Muscle of arm (tissue), 12 donors: ENCODE measurements around the gene HCN3. TPM values are rescaled to one million over a fixed set of nuclear protein-coding genes. Genes with fewer than 3 reads are reported as not detected.
A peak's percentile ranks its signal among the peaks of the same experiment; 100 is the strongest.
"Not testable (repeated sequence)": the region's sequence is repeated elsewhere in the genome, so short reads cannot be mapped to it uniquely, and the experiment has no call there.

Experiments used
- DNase-seq: peaks from one replicate; pipeline ENCODE4 v3.0.0-alpha.2; 2013
- polyA plus RNA-seq, 12 donors: library from polyadenylated mRNA; unstranded; fragments of 120-200 nt; gene quantifications; one replicate each; pipeline ENCODE4 v1.2.1, GENCODE V29; 2013; ENCODE audit not compliant: insufficient read length in 12 of 12

HCN3 gene
- polyA plus RNA-seq, 12 donors: 3.7 to 8.6 (median 4.6) TPM; not detected in 1

DNA sequence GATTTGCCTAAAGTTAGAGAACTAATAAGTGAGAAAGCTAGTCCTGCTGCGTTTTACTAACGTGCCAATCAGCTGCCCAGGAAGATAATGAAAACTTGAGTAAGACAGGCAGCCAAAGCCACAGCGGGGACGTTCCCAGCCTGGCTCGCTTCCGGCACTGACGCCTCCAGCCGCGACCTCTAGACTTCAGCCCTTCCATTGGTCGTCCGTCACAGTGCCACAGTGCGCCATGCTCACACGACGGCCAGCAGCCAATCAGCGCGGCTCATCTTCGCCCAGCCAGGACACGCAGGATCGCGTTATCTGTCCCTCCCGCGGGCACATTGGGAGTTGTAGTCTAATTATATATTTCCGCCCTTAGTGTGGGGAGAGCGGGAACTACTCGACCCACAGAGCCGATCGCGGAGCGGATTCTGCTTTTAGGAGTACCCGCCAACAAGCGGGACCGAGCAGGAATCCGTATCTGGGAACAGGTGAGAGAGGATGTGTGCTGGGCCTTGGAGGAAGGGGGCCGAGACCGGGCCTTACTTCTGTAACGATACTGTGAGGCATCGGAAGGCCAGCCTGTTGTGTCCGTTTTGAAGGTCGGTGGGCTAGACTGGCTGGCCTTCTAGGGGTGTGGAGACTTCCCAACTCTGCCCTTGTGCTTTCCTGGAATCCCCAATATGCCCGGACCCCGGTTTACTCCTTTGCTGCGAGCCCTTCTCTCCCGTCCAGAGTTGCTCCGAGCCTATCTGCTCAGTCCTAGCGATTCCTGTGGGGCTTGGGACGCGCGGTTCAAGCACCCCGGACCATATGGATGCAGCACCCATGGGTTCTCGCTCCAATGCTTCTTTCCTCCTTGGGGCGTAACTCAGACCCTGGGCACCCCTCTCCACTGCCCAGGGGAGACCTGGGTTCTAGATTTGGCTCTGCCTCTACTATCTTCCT, 31.5 kb downstream of the HCN3 start, which contains the start of gene FDPS:
TSS of gene FDPS (plus strand) at position 374 of the 930 bp plus-strand sequence. CDS start 924 bp downstream, outside the sequence.
- peak; percentile 99 for DNase-seq

DNA sequence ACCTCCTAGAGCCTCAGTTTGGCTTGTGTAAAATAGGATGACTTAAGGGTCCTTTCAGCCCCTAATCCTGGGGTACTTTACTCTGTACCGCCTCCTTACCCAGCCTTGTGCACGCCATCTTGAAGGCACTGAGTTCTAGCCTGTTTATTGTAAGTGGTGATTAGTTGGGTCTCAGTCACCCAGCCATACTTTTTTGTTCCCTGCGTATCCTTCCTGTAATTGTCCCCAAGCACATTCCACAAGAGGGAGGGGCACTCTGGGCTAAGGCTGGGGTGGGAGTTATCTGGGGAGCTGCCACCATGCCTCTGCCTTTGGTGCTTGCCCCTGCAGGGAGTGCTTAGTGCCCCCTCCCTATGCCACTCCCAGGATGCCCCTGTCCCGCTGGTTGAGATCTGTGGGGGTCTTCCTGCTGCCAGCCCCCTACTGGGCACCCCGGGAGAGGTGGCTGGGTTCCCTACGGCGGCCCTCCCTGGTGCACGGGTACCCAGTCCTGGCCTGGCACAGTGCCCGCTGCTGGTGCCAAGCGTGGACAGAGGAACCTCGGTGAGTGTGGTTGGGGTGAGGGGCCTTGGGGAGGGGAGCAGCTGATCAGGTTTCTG, 32.3 kb downstream of the HCN3 start:
- DNase-seq: no peak

DNA sequence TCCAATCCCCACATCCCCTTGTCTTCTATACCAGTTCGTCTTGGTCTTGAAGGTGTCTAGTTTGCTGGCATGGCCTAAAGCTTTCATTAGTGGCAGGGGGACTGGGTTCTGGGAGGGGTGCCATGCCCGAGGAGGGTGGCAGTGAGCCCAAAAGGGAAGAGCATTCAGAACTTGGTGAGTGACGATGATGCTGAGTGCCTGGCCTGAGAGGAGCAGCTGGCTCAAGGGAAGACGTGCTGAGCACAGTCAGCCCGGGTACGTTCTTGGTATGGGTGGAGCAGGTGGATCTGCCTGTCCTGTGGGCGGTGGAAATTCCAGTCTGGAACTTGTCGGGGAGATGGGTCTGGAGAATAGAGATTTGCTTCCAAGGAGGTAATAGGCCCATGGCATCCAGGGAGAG, 36.0 kb downstream of the HCN3 start:
- no peak for DNase-seq

DNA sequence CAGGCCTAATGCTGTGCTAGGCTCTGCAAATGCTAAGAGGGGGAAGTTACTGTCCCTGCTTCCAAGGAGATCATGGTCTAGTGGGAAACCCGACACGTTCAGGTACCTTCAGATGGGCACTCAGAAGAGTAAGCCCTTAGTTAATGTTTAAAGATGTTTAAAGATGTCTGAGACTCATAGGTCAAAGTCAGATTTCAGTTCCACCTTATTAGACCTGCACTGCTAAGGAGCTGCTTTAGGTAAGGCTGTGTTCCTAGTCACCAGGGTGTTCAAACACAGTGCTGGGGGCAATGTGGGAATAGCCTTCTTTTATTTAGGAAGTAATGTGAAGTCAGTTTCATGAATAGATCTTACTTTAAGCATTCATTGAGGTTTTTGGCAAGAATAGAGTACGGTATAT, 39.7 kb downstream of the HCN3 start:
- DNase-seq: no peak

DNA sequence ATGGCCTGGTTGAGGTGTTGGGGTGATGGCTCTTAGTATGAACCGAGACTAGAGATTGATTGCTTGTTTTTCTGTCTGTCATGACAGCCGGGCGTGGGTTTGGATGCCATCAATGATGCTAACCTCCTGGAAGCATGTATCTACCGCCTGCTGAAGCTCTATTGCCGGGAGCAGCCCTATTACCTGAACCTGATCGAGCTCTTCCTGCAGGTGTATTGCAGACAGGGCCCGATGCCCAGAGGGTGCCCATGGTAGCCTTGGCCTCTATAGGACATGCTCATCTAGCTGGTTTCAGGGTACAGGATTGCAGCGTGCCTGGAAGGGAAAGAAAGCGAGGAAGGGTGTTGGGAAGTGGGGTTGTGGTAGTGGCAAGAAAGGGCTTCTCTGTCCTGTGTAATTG, 40.8 kb downstream of the HCN3 start:
- no peak for DNase-seq

DNA sequence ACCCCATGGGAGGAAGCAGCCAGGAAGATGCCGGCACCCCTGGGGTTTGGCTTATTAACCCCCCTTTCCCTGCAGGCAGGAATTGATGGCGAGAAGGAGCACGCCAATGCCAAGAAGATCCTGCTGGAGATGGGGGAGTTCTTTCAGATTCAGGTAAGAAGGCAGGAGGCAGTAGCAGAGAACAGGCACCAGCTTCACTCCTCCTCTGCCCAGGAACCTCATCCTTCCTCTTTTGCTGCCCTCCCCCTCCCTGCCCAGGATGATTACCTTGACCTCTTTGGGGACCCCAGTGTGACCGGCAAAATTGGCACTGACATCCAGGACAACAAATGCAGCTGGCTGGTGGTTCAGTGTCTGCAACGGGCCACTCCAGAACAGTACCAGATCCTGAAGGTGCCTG, 42.3 kb downstream of the HCN3 start:
- no peak for DNase-seq

DNA sequence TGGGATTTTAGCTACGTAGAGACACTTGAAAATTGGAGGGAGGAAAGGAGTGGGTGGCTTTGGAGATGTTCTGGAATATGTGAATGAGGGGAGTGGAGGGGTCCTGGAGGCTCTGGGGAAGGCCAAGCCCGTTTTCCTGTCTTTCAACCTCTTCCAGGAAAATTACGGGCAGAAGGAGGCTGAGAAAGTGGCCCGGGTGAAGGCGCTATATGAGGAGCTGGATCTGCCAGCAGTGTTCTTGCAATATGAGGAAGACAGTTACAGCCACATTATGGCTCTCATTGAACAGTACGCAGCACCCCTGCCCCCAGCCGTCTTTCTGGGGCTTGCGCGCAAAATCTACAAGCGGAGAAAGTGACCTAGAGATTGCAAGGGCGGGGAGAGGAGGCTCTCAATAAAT, 43.0 kb downstream of the HCN3 start:
- DNase-seq: no peak

DNA sequence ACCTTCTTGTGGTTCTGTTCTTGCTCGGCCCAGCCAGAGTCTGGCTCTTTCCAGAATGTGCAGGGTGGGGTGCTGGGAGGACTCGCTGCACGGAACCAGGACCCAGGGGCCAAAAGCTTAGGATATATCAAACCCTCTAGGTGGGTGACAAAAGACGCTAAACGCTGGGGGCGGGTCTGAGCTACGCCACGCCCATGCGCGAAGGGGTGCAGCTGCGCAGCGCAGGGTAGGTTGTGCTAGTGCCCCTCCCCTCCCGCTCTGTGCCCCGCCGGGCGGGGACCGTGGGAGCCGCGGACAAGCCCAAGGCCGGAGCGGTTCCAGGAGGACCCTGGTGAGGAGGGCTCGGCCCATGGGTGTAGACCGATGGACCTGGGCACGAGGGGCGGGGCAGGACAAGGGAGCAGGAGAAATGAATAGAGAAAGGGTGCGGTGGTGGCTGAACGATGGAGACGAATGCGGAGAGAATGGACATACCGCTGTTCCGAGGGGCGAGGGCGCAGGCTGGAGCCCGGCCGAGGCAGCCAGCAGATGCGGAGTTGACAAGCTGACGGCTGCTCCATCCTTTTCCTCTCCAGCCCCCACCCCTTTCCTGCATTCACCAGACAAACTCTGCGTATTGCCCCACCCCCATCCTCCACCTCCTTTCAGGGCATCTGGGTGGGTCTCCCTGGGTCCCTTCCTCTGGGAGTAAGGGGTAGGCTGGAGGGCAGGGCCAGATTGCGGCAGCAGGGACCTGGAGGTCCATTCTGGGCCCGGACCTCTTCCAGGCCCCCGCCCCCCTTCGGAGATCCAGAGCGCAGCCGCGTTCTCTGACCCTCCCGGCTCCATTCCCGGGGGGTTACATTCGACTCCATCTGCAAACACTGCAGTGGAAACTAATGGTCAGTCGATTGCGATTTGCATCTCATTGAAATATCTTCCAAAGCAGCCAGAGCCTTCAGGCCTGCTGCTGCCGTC, 43.7 kb downstream of the HCN3 start, which contains the start of gene RUSC1:
TSS of gene RUSC1 (plus strand) at position 234 of the 957 bp plus-strand sequence. CDS start 880 bp downstream, outside the sequence.
- peak; percentile 91 for DNase-seq

DNA sequence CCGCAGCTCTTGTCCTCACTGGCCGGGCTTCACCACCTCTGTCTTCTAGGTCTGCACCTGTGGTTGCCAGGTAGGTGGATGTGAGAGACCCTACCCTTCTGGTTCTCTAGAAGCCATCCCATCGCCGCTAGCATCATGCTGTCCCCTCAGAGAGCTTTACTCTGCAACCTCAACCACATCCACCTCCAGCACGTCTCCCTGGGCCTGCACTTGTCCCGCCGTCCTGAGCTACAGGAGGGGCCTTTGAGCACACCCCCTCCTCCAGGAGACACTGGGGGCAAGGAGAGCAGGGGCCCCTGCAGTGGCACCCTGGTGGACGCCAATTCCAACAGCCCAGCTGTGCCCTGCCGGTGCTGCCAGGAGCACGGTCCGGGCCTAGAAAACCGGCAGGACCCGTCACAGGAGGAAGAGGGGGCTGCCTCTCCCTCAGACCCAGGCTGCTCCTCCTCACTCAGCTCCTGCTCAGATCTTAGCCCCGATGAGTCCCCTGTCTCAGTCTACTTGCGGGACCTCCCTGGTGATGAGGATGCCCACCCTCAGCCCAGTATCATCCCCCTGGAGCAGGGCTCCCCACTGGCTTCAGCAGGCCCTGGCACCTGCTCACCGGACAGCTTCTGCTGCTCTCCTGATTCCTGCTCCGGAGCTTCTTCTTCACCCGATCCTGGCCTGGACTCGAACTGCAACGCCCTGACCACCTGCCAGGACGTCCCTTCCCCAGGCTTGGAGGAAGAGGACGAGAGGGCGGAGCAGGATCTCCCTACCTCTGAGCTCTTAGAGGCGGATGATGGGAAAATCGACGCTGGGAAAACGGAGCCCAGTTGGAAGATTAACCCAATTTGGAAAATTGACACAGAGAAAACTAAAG, 44.6 kb downstream of the HCN3 start:
- DNase-seq: peak; percentile 38

DNA sequence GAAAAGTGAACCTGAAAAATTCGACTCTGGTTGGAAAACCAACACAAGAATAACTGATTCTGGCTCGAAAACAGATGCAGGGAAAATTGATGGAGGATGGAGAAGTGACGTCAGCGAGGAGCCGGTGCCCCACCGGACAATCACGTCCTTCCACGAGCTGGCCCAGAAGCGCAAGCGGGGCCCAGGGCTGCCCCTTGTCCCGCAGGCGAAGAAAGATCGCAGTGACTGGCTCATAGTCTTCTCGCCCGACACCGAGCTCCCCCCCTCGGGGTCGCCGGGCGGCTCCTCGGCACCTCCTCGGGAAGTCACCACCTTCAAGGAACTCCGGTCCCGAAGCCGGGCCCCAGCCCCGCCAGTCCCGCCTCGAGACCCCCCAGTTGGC, 45.3 kb downstream of the HCN3 start:
- peak; percentile 45 for DNase-seq

DNA sequence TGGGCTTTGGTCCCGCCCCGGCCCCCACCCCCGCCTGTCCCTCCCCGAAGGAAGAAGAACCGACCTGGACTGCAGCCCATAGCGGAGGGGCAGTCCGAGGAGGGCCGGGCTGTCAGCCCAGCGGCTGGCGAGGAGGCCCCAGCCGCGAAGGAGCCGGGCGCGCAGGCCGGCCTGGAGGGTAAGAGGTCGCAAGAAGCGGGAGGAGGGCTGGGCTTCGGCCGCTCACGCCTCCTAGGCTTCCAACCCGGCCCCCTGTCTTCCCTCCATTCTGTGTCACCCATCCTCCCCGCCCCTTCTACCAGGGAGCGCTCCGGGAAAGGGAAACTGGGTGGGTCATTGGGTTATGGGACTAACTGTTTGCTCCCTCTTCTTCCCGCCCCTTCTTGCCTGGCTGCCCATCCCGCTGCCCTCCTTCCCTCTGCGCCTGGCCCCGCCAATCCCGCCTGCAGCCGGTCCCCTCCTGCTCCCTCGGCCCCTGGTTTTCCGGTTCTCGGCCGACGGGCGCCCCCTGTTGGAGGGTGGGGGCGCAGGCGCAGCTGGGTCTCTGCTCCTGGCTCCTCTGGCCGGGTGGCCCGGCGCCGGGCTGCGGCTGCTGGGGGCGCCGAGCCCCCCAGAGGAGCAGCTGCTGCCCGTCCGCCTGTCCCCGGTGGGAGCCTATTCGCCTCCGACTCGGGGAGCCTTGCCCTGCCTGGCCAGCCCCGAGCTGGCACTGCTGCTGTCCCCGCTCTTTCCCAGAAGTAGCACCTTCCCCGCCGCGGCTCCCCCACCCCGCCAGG, 45.9 kb downstream of the HCN3 start:
- peak; percentile 93 for DNase-seq

DNA sequence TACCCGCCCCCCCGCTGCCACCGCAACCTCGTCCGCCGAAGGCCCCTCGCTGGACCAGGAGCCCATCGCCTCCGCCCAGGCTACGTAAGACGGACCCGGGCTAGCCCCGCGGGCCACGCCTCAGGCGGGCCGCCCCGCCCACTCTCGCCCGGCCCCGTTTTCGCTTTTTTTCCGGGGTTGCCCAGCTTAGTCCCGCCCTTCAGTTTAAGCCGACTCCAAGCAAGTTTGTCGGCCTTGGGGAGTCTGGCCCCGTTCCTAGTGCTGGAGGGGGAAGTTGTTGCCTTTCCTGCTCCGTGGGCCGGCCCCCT, 46.4 kb downstream of the HCN3 start:
- peak; percentile 95 for DNase-seq

DNA sequence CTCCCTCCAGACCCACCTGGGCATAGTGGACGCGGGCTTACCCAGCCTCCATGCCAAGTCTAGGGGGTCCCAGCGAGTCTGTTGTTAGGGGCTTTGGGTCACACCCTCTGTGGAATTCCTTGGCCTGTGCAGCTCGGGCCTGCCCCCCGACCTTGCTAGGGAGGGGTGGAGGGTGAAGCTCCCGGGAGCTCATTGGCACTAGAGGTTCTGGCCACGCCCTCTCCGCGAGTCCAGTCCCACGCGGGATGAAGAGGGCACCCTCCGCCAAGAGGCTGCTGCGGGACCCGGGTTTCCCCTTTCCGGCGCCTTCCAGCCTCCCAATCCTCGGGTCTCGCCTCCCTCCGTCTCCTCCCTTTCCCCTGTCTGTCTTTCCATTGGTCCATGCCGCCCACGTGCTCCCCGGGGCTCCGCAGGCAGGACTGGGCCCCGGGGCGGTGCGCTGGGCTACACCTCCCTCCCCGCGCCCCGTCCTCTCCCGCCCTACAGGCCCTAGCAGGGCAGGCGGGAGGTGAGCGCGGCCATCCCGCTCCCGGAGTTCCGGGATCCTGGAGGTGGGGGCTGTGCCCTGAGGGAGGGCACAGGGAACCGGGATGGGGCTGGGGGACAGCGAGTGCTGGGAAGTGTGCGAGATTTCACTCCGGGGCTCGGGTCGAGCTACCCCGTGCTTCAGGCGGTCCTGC, 46.9 kb downstream of the HCN3 start:
- peak; percentile 95 for DNase-seq

DNA sequence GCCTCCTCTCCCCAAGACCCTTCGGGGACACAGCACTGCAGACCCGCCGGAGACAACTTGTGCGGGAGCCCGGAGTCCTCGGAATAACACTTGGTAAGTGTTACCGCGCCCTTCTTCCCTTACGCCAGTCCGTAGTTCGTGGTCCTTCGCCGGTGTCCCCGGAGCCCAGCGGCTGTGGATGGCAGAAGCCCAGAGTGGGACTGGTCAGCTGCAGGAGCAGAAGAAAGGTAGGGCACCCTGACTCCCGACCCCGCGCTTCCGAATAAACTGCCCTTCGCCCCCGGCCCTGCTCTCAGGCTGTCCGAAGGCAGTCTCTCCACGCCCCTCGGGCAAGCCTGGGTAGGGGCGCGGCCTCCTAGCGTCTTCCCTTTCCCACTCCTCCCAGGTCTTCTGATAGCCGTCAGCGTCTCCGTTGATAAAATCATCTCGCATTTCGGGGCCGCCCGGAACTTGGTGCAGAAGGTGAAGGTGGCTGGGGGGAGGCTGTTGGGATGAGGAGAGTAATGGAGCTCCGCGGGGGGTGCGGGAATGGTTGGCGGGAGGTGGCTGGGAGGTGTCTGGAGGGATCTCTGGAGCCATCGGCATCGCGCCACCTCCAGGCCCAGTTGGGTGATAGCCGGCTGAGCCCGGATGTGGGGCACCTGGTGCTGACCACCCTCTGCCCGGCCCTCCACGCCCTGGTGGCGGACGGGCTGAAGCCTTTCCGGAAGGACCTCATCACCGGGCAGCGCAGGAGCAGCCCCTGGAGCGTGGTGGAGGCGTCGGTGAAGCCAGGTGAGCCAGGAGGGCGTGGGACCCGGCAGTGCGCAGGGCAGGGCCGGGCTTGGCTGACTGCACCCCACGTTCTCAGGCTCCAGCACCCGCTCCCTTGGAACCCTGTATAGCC, 47.7 kb downstream of the HCN3 start:
- no peak for DNase-seq

DNA sequence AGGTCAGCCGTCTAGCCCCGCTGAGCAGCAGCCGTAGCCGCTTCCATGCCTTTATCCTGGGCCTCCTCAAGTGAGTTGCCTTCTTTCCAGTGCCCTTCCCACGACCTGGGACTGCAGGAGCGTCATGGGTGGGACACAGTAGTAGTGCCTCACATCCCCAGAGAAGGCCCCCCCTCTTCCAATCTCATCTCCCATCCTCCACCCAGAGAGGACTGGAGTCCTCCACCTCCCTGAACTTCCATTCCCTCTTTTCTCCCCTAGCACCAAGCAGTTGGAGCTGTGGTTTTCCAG, 48.3 kb downstream of the HCN3 start:
- no peak for DNase-seq

DNA sequence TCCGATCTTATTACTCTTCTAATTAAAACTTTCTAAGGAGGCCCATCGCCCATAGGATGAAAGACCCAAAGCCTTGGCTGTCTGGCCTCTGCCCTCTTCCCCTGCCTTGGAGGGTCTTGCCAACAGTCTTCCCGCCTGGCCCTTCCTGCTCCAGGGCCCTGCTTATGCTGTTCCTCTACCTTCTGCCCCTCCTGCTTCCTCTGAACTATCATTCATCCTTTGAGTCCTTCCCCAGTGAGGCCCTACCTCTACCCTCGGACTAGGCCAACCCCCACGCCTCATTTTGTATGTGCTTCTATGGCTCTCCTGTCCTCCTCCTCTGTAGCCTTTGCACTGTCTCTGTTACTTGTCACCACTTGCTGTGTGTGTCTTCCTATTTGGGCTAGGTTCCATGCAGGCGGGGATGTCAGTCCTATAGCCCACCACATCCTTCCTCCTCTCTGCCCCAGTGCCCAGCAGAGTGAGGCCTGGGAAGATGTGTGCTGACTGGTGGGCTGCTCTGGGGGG, 48.8 kb downstream of the HCN3 start:
- DNase-seq: no peak

DNA sequence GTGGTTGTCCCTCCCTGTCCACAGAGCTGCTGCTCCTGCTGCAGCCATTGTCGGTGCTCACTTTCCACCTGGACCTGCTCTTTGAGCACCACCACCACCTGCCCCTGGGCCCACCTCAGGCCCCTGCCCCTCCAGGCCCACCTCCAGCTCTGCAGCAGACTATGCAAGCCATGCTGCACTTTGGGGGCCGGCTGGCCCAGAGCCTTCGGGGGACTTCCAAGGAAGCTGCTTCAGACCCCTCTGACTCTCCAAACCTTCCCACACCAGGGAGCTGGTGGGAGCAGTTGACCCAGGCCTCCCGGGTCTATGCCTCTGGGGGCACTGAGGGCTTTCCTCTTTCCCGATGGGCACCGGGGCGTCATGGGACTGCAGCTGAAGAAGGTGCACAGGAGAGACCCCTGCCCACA, 49.4 kb downstream of the HCN3 start:
- DNase-seq: no peak

DNA sequence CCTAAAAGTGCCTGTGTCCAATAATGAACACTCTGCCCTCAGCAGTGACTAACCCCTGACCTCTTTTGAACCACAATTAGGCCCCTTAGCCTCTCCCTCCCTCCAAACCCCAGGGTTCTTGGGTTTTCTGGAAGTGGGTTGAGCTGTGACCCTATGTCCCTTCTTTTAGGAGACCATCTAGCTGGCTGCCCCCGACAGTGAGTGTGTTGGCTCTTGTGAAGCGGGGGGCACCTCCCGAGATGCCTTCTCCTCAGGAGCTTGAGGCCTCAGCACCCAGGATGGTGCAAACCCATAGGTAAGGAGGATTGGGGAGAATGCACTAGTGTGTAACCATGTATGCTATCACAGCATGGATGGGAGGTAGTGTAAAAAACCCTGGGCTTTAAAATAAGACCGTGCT, 50.7 kb downstream of the HCN3 start:
- no peak for DNase-seq

DNA sequence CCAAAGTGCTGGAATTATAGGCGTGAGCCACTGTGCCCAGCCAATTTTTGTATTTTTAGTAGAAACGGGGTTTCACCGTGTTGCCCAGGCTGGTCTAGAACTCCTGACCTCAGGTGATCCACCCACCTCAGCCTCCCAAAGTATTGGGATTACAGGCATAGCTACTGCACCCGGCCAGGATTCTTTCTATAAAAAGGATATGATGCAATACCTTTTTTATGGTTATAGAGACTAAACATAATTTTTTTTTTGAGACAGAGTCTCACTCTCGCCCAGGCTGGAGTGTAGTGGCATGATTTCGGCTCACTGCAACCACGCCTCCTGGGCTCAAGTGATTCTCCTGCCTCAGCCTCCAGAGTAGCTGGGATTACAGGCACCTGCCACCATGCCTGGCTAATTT, 51.6 kb downstream of the HCN3 start:
- not testable (repeated sequence) for DNase-seq
